Naive B cell (primary cell): Measurements from ENCODE around the gene RCAN2. TPM values are rescaled to one million over a fixed set of nuclear protein-coding genes. Genes with fewer than 3 reads are reported as not detected.

Experiments used
- ATAC-seq, 2 donors: fragments of 150-1000 bp; cut with Tn5 transposase; 2 replicates each; pipeline ENCODE4 v1.10.0; 2021; ENCODE audit warnings: low read depth in 2 of 2, mild to moderate bottlenecking in 2 of 2, moderate library complexity in 2 of 2
- DNase-seq: peaks from one replicate; pipeline ENCODE4 v3.0.0; 2022
- H3K27ac Mint-ChIP-seq, 6 donors: one replicate each; pipeline ENCODE4 v1.8.0; 2020 to 2022; ENCODE audit warnings: mild to moderate bottlenecking in 6 of 6, mixed read lengths in 6 of 6, moderate library complexity in 5 of 6, inconsistent platforms in 2 of 6
- H3K27me3 Mint-ChIP-seq, 3 donors: one replicate each; pipeline ENCODE4 v1.8.0; 2021 to 2022; ENCODE audit warnings: mixed read lengths in 3 of 3, mild to moderate bottlenecking in 1 of 3
- H3K36me3 Mint-ChIP-seq, 2 donors: one replicate each; pipeline ENCODE4 v1.8.0; 2020 to 2022; ENCODE audit warnings: mixed read lengths in 2 of 2, inconsistent platforms in 1 of 2, mild to moderate bottlenecking in 1 of 2
- H3K4me1 Mint-ChIP-seq, 3 donors: one replicate each; pipeline ENCODE4 v1.8.0; 2020 to 2022; ENCODE audit warnings: mixed read lengths in 3 of 3, inconsistent platforms in 1 of 3, mild to moderate bottlenecking in 1 of 3, moderate library complexity in 1 of 3
- H3K4me3 Mint-ChIP-seq, 8 donors: one replicate each; pipeline ENCODE4 v1.8.0; 2020 to 2022; ENCODE audit warnings: mild to moderate bottlenecking in 8 of 8, mixed read lengths in 8 of 8, moderate library complexity in 8 of 8, inconsistent platforms in 2 of 8
- H3K9me3 Mint-ChIP-seq, 7 donors: one replicate each; pipeline ENCODE4 v1.8.0; 2020 to 2022; ENCODE audit warnings: mixed read lengths in 7 of 7, mild to moderate bottlenecking in 5 of 7, inconsistent platforms in 2 of 7, moderate library complexity in 1 of 7
- polyA plus RNA-seq, 6 donors: library from polyadenylated mRNA; unstranded; fragments of 300-500 nt; fragmentation: Illumina TruSeq; gene quantifications; one replicate each; pipeline ENCODE4 v1.2.3, GENCODE V29; 2021; ENCODE audit warnings: low read depth in 6 of 6

The RCAN2 gene
- polyA plus RNA-seq, 6 donors from 2014 or later, result 0.20 TPM; not detected in 5

DNA sequence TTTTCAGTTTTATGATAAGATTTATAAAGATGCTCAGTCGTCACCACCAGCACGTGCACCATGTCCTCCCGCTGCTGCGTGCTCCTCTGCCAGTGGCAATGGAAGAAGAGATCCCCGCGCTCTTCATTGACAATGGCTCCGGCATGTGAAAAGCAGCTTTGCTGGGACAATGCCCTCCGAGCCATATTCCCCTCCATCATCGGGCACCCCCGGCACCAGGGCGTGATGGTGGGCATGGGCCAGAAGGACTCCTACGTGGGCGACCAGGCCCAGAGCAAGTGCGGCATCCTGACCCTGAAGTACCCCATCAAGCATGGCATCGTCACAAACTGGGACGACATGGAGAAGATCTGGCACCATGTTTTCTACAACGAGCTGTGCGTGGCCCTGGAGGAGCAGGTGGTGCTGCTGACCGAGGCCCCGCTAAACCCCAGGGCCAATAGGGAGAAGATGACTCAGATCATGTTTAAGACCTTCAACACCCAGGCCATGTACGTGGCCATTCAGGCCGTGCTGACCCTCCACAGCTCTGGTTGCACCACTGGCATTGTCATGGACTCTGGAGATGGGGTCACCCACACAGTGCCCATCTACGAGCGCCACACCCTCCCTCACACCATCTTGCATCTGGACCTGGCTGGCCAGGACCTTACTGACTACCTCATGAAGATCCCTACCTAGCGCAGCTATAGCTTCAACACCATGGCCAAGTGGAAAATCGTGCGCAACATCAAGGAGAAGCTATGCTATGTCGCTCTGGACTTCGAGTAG is 286.2 kb downstream of the RCAN2 start:
- Mint-ChIP-seq H3K9me3 (peaks cover 0 to 9% (median 5%) of the 10 kb centered on the region in 7 donors), H3K36me3 (no peaks in the 10 kb centered on the region), H3K27me3 (peaks cover 10 to 32% (median 24%) of the 10 kb centered on the region in 3 donors), H3K4me3 (no peak overlapping the region), H3K4me1 (no peaks in the 10 kb centered on the region), H3K27ac (peak overlapping the region in 2 of 6 donors; percentile 27 to 74)
- ATAC-seq (no peak), DNase-seq (no peak)

DNA sequence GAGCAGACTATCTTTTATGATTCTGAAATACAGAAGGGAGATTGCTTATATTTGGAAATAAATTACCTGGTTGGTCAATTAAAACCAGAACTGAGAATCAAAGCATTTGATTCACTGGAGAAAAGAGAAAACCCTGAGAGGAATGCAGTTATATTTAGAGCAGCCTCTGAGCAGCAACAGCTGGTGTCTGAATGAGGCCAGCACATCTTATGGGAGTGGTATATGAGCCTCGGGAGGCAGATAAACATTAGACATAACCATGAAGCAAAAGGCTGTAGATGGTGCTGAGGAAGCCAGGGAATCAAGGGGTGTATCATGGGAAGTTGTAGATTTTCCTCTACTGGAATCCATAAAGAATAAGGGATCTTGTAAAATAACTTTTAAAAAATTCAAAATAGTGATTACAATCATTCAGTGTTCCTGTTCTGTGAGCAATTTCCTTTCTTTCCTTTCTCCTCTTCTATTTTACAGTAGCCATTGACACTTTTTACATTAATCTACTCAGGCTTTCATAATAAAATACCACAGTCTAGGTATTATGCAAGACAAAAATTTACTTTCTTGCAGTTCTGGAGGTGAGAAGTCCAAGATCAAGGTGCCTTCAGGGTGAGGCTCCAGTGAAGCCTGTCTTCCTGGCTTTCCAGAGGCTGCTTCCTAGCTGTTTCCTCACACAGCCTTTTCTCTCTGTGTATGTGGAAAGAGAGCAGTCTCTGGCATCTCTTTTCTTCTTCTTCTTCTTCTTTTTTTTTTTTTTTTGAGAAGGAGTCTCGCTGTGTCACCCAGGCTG is 287.7 kb downstream of the RCAN2 start:
- no peak overlapping the region for H3K4me3 Mint-ChIP-seq
- peaks cover 0 to 9% (median 3%) of the 10 kb centered on the region in 7 donors for H3K9me3 Mint-ChIP-seq
- H3K27me3 Mint-ChIP-seq, result peaks cover 7 to 32% (median 16%) of the 10 kb centered on the region in 3 donors
- H3K4me1 Mint-ChIP-seq, result no peaks in the 10 kb centered on the region
- ATAC-seq (no peak), DNase-seq (no peak)
- no peaks in the 10 kb centered on the region for H3K36me3 Mint-ChIP-seq
- H3K27ac Mint-ChIP-seq, result no peak overlapping the region

DNA sequence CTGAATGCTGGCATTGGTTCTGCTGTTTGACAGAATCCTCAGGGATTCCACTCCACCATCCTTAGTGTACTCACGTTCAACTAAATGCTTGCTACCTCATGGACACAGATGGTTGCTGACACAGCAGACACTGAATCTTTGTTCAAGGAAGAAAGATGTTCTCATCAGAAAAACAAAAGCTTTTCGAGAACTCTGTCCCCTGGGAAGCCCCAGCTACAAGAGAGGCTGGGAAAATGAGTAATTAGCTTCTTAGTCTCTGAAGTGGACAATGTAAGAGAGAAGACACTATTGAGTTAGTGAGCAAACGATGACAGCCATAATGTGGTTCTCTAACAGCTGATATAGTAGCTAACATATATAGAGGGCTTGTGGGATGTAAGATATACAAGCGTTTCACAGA is 289.5 kb downstream of the RCAN2 start:
- no peak overlapping the region for H3K4me3 Mint-ChIP-seq
- H3K9me3 Mint-ChIP-seq, result peaks cover 0 to 9% (median 3%) of the 10 kb centered on the region in 7 donors
- peaks cover 7 to 32% (median 16%) of the 10 kb centered on the region in 3 donors for H3K27me3 Mint-ChIP-seq
- DNase-seq, result no peak
- H3K4me1 Mint-ChIP-seq, result no peaks in the 10 kb centered on the region
- no peak overlapping the region for H3K27ac Mint-ChIP-seq
- no peaks in the 10 kb centered on the region for H3K36me3 Mint-ChIP-seq
- ATAC-seq, result no peak

DNA sequence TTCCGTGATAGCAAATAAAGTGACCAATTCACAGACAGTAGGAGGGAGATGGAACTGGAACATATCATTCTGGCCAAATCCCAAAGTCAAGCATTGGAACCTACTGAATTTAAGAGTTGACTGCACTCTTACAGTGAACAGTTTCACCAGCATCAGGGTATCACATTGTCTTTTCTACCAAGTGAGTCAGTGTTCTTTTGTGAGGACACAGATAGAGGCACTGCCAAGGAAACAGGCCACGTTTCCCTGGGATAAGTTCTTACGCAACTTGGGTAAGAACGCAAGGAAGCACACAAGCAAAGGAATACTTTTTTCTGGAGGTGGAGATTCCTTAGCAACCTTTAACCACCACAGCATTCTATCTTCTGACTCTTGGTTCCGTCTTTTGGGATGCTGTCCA is 291.9 kb downstream of the RCAN2 start:
- ATAC-seq (no peak), DNase-seq (no peak)
- Mint-ChIP-seq H3K9me3 (peaks cover 0 to 9% (median 3%) of the 10 kb centered on the region in 7 donors), H3K4me1 (no peaks in the 10 kb centered on the region), H3K4me3 (no peak overlapping the region), H3K27me3 (peaks cover 6 to 26% (median 6%) of the 10 kb centered on the region in 3 donors), H3K27ac (no peak overlapping the region), H3K36me3 (no peaks in the 10 kb centered on the region)

DNA sequence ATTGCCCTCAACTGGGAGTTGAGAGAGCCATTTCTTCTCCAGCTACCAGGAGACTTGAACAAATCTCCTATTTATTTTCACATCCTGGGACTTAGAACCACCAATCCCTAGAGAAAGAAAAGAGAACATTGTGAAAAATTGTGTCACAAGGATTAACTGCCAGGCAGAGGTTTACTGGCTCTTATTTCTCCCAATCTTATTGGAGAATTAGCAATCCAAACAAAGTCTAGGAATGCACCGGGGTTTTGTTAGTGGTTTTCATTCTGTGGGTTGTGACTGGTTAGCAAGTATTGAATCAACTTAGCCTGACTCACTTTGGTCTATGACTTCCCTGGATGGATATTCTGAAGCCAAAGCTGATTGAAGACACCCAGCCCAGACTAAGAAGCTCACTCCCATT is 299.3 kb downstream of the RCAN2 start:
- Mint-ChIP-seq H3K27ac (no peak overlapping the region), H3K36me3 (no peaks in the 10 kb centered on the region), H3K4me1 (no peaks in the 10 kb centered on the region), H3K27me3 (peaks cover 12 to 18% (median 14%) of the 10 kb centered on the region in 3 donors), H3K9me3 (peaks cover 0 to 2% (median 0%) of the 10 kb centered on the region in 7 donors), H3K4me3 (no peak overlapping the region)
- DNase-seq (no peak), ATAC-seq (no peak)

DNA sequence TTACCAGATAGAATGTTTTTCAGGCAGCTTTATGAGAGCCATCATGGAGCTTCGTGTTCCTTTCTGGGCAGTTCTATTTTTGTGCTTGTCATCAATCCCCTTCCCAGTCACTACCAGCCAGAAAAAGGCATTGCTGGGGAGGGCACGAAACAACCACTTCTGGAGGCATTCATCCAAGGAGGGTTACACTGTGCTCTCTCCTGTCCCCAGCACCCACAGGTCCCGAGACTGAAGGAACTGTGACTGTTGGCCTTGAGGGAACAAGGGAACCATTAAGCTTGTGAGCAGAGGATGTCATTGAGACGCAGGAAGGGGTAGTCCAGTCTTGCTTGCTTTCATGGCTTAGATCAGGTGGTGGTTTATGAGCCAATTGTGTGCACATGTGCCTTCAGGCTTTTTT is 300.4 kb downstream of the RCAN2 start:
- H3K27me3 Mint-ChIP-seq, result peaks cover 12 to 18% (median 16%) of the 10 kb centered on the region in 3 donors
- no peak overlapping the region for H3K27ac Mint-ChIP-seq
- no peak overlapping the region for H3K4me3 Mint-ChIP-seq
- H3K4me1 Mint-ChIP-seq, result no peaks in the 10 kb centered on the region
- H3K36me3 Mint-ChIP-seq, result no peaks in the 10 kb centered on the region
- peaks cover 0 to 2% (median 0%) of the 10 kb centered on the region in 7 donors for H3K9me3 Mint-ChIP-seq
- ATAC-seq (no peak), DNase-seq (no peak)

DNA sequence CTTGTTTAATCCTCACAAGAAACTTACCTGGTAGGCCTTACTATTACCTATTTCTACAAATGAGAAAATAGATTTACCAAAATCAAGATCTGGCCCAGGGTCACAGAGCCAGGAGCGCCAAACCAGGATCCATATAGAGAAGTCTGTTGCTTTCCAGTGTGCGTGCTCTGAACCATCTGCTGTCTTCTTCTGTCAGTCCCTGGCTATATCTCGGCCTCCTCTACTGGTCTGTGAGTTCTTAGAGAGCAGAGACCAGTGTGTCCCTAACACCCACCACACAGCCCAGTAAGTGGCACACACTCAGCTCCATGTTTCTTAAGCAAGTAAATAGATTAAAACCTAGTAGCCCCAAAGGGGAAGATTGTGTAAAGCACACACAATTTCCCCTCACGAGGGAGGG is 301.5 kb downstream of the RCAN2 start:
- Mint-ChIP-seq H3K36me3 (no peaks in the 10 kb centered on the region), H3K9me3 (peaks cover 0 to 2% (median 0%) of the 10 kb centered on the region in 7 donors), H3K27me3 (peaks cover 21 to 28% (median 23%) of the 10 kb centered on the region in 3 donors), H3K4me3 (no peak overlapping the region), H3K27ac (no peak overlapping the region), H3K4me1 (no peaks in the 10 kb centered on the region)
- ATAC-seq (no peak), DNase-seq (no peak)

DNA sequence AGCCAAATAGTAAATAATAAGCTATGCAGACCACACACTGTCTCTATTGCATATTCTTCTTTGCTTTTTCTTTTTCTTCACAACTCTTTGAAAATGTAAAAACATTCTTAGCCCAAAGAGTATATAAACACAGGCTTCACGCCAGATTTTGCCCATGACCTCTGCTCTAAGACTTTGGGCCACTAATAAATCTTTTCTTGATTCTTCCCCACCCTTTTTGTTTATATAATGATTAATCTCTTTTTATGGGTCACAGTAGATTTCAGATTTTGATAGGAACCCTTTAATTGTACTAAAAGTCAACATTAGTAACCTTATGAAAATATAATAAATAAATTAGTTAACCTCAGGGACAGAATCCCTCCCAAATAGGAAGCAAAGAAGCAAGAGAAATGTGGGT is 304.7 kb downstream of the RCAN2 start:
- H3K9me3 Mint-ChIP-seq, result no peaks in the 10 kb centered on the region
- H3K4me3 Mint-ChIP-seq, result no peak overlapping the region
- no peak for DNase-seq
- no peak overlapping the region for H3K27ac Mint-ChIP-seq
- no peak for ATAC-seq
- no peaks in the 10 kb centered on the region for H3K4me1 Mint-ChIP-seq
- peaks cover 24 to 40% (median 24%) of the 10 kb centered on the region in 3 donors for H3K27me3 Mint-ChIP-seq
- H3K36me3 Mint-ChIP-seq, result no peaks in the 10 kb centered on the region

DNA sequence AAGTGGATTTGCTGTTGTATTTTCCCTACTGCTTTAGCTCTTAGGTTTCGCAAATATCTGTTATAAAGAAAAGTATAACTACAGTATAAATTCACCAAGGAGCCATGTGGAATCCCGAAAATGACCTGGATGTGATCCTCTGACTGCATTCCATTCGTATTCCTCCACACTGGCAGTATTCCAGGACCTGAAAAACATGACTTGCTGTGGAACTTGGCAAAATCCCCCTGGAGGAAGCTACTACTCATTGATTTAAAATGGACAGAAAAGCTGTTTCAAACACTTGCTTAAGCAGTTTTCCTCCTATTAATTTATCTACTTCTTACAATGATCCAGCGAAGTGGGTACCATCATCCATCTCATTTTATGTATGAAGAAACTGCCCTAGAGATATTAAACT is 307.1 kb downstream of the RCAN2 start:
- Mint-ChIP-seq H3K4me1 (no peaks in the 10 kb centered on the region), H3K4me3 (no peak overlapping the region), H3K27ac (no peak overlapping the region), H3K27me3 (peaks cover 30 to 35% (median 33%) of the 10 kb centered on the region in 3 donors), H3K36me3 (no peaks in the 10 kb centered on the region), H3K9me3 (no peaks in the 10 kb centered on the region)
- no peak for DNase-seq
- no peak for ATAC-seq

DNA sequence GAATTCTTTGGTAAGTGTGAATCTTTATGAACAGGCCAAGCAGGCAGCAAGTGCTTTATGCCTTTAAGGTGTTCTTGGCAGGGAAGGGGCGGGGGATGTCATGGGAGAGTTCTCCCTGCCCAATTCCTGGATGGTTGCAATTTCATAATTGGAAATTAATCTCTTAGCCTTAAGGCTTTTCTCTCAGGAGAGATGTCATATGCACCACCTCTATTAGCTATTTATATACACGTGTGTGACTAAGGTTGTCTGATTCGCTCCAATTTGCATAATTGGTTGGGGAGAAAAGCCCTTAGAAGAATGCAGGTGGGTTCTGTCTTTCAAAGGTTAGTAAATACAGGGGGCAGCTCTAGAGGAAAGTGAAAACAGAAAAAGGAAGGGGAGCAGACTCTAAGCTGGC is 315.3 kb downstream of the RCAN2 start:
- Mint-ChIP-seq H3K4me1 (no peaks in the 10 kb centered on the region), H3K4me3 (no peak overlapping the region), H3K36me3 (no peaks in the 10 kb centered on the region), H3K27me3 (peaks cover 26 to 34% (median 28%) of the 10 kb centered on the region in 3 donors), H3K9me3 (no peaks in the 10 kb centered on the region), H3K27ac (no peak overlapping the region)
- no peak for DNase-seq
- ATAC-seq, result no peak

DNA sequence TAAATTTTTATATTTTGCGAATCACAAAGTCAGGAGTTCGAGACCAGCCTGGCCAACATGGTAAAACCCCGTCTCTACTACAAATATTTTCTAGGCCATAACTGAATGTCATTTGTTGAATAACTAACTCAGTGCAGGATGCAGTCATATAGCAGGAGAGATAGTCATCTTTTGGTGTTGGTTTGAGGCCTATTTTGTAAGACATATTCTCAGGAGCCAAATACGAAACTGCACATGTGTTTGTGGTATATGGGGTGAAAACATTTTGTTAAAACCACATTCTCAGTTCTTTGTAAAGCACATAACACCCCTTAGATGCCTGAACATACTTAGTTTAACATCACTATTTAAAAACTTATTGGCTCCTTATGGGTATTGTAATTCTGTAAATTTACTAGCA is 315.8 kb downstream of the RCAN2 start:
- peaks cover 2 to 4% (median 2%) of the 10 kb centered on the region in 3 donors for H3K4me1 Mint-ChIP-seq
- DNase-seq (no peak), ATAC-seq (no peak)
- no peak overlapping the region for H3K4me3 Mint-ChIP-seq
- H3K27ac Mint-ChIP-seq, result no peak overlapping the region
- no peaks in the 10 kb centered on the region for H3K36me3 Mint-ChIP-seq
- H3K9me3 Mint-ChIP-seq, result no peaks in the 10 kb centered on the region
- H3K27me3 Mint-ChIP-seq, result peaks cover 28 to 38% (median 29%) of the 10 kb centered on the region in 3 donors

DNA sequence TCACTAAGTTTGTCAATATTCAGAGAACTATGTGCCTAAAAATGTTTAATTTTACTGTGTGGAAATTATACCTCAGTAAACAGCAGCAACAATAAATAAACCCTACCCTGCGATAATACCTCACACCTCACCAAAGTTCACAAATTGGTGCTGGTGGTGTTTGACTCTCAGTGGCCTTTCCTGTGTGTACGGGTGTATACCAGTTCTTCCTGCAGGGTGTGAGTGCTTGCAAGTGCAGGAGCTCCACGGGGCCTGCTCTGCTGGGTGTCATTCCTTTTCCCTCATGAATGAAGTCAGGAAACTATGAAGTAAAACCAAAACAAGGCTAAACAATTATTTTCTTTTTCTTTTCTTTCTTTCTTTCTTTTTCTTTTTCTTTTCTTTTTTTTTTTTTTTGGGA is 316.3 kb downstream of the RCAN2 start:
- H3K27ac Mint-ChIP-seq, result no peak overlapping the region
- ATAC-seq, result no peak
- no peak for DNase-seq
- H3K4me1 Mint-ChIP-seq, result peaks cover 7 to 10% (median 8%) of the 10 kb centered on the region in 3 donors
- H3K36me3 Mint-ChIP-seq, result no peaks in the 10 kb centered on the region
- H3K27me3 Mint-ChIP-seq, result peaks cover 33 to 43% (median 33%) of the 10 kb centered on the region in 3 donors
- H3K4me3 Mint-ChIP-seq, result no peak overlapping the region
- no peaks in the 10 kb centered on the region for H3K9me3 Mint-ChIP-seq

DNA sequence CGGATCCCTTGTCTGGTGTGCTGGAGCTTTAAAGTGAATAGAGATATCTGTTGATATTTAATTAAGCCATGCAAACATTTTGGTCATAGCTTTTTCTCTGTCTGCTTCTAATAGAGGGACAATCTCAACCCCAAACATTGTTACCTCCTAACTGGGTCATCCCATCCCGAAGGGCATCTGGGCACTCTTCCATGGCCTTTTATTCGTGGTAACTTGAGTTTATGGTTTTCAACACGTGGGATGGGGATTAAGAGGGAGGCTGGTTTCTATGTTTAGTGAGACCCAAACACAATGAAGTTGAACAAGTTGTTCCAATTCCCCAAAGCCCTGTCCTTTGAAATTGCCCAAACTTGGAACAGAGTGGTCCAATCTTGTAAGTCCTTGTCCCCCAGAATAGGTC is 319.1 kb downstream of the RCAN2 start:
- Mint-ChIP-seq H3K4me3 (peak overlapping the region in 4 of 8 donors; percentile 7 to 83 (median 38)), H3K27ac (no peak overlapping the region), H3K36me3 (no peaks in the 10 kb centered on the region), H3K9me3 (no peaks in the 10 kb centered on the region), H3K4me1 (peaks cover 9 to 12% (median 10%) of the 10 kb centered on the region in 3 donors), H3K27me3 (peaks cover 24 to 32% (median 30%) of the 10 kb centered on the region in 3 donors)
- ATAC-seq (no peak), DNase-seq (no peak)
